DOHH2 (cell line): ENCODE measurements around the gene BCKDHA.

ENCODE experiments used
- H3F3A ChIP-seq: fragments of 200-600 bp; sonication (generic), shearing (Covaris generic); 2 replicates; pipeline ENCODE4 v1.6.0; 2016; ENCODE audit warnings: antibody characterized with exemption, mild to moderate bottlenecking; ENCODE audit not compliant: control insufficient read depth, insufficient read depth
- H3K27ac ChIP-seq: fragments of 200-600 bp; sonication (generic); 2 replicates; pipeline ENCODE4 v1.5.1; 2014; ENCODE audit warnings: low read depth, mild to moderate bottlenecking, low read length, moderate library complexity
- H3K27me3 ChIP-seq: fragments of 200-600 bp; sonication (generic); 2 replicates; pipeline ENCODE4 v1.6.1; 2014; ENCODE audit warnings: mild to moderate bottlenecking, low read length, mixed read lengths; ENCODE audit not compliant: control insufficient read depth
- H3K36me3 ChIP-seq: fragments of 200-600 bp; sonication (generic); 2 replicates; pipeline ENCODE4 v1.6.1; 2014; ENCODE audit warnings: mild to moderate bottlenecking, low read length, moderate library complexity, mixed read lengths; ENCODE audit not compliant: control insufficient read depth
- H3K4me1 ChIP-seq: fragments of 200-600 bp; sonication (generic); 2 replicates; pipeline ENCODE4 v1.6.1; 2014; ENCODE audit warnings: mild to moderate bottlenecking, low read length, mixed read lengths; ENCODE audit not compliant: control insufficient read depth
- H3K4me2 ChIP-seq: fragments of 200-600 bp; sonication (generic); 2 replicates; pipeline ENCODE4 v1.6.0; 2014; ENCODE audit warnings: mild to moderate bottlenecking, low read length, moderate library complexity
- H3K4me3 ChIP-seq: fragments of 200-600 bp; sonication (generic); 2 replicates; pipeline ENCODE4 v1.5.1; 2014; ENCODE audit warnings: mild to moderate bottlenecking, low read length, mixed read lengths
- H3K79me2 ChIP-seq: fragments of 200-600 bp; sonication (generic); 2 replicates; pipeline ENCODE4 v1.6.1; 2014; ENCODE audit warnings: mild to moderate bottlenecking, low read length, mixed read lengths; ENCODE audit not compliant: control insufficient read depth
- H3K9me2 ChIP-seq: fragments of 200-600 bp; sonication (generic); replicated peaks from 2 replicates; pipeline ENCODE4 v1.6.1; 2014; ENCODE audit warnings: mild to moderate bottlenecking, low read length, mixed read lengths; ENCODE audit not compliant: control insufficient read depth
- H3K9me3 ChIP-seq: fragments of 200-600 bp; sonication (generic); 2 replicates; pipeline ENCODE4 v1.6.1; 2014; ENCODE audit warnings: antibody characterized with exemption, low read length, mixed read lengths; ENCODE audit not compliant: control insufficient read depth, insufficient read depth
- H4K20me1 ChIP-seq: fragments of 200-600 bp; sonication (generic); 2 replicates; pipeline ENCODE4 v1.6.0; 2014; ENCODE audit warnings: low read depth, mild to moderate bottlenecking, antibody characterized with exemption, low read length, moderate library complexity; ENCODE audit not compliant: control insufficient read depth, insufficient read depth
- EZH2phosphoT487 ChIP-seq: fragments of 200-600 bp; sonication (generic); IDR thresholded peaks from 2 replicates; pipeline ENCODE4 v1.6.1; 2017; ENCODE audit warnings: borderline replicate concordance, mild to moderate bottlenecking, antibody characterized with exemption, low read length, moderate library complexity, mixed read lengths
- TF ChIP-seq, protein P1 (sequence below): fragments of 200-600 bp; sonication (generic); IDR thresholded peaks from one replicate; pipeline ENCODE4 v1.5.1; 2014; ENCODE audit warnings: antibody characterized with exemption, mild to moderate bottlenecking, low read depth, low read length; ENCODE audit not compliant: poor library complexity, severe bottlenecking

The BCKDHA gene

DNA sequence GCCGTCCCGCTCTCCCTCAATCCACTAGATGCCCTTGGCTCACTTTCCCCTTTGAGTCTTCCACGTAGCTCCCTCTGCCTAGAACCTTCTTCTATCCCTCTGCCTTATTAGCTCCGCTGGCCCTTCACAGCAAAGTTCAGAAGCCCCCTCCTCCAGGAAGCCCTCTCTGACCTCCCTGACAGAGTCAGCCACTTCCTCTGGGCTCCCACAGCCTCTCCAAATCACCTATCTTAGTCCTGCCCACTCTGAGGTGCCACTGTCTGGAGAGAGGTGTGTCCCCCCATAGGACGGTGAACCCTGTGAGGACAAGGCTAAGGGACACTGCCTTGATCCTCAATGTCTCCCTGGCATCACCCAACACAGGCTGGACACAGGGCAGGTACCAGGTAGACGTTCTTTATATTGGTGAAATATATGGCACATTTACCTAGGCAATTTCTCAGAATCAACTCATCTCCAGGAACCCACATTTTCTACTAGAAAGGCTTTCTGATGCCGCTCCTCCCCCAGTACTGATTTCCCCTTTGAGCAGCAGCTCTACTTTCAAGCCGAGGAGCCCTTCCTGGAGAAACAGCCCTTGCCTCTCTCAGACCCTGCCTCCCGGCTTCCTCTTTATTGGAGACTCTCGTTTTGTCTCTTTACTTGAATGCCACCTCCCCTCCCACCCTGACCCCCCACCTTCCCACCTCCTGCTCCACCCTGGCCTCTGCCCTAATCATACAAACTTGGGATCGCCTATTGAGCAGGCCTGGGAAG, 40.5 kb upstream of the BCKDHA start:
- TF ChIP-seq EZH2phosphoT487: no peak
- TF ChIP-seq, protein P1, sequence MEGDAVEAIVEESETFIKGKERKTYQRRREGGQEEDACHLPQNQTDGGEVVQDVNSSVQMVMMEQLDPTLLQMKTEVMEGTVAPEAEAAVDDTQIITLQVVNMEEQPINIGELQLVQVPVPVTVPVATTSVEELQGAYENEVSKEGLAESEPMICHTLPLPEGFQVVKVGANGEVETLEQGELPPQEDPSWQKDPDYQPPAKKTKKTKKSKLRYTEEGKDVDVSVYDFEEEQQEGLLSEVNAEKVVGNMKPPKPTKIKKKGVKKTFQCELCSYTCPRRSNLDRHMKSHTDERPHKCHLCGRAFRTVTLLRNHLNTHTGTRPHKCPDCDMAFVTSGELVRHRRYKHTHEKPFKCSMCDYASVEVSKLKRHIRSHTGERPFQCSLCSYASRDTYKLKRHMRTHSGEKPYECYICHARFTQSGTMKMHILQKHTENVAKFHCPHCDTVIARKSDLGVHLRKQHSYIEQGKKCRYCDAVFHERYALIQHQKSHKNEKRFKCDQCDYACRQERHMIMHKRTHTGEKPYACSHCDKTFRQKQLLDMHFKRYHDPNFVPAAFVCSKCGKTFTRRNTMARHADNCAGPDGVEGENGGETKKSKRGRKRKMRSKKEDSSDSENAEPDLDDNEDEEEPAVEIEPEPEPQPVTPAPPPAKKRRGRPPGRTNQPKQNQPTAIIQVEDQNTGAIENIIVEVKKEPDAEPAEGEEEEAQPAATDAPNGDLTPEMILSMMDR: no peak
- no peak overlapping the region for H3K27ac ChIP-seq

GRCh38 chr19:41357746-41358145, 39.9 kb upstream of the BCKDHA start:
- Histone ChIP-seq H3K79me2 (peaks cover 13% of the 10 kb centered on the region), H3K27ac (no peak overlapping the region), H3K9me3 (no peaks in the 10 kb centered on the region), H3K27me3 (no peaks in the 10 kb centered on the region), H3K4me3 (no peak overlapping the region), H4K20me1 (no peaks in the 10 kb centered on the region), H3K36me3 (peaks cover 4% of the 10 kb centered on the region), H3K4me2 (no peak overlapping the region), H3K9me2 (no peaks in the 10 kb centered on the region), H3K4me1 (peaks cover 6% of the 10 kb centered on the region), H3F3A (0 out of 2 replicates have a peak, but pooled peaks cover 2% of the 10 kb centered on the region)
- TF ChIP-seq, protein P1: no peak
- TF ChIP-seq EZH2phosphoT487: no peak

More for the DNA sequence above, 40.5 kb upstream of the BCKDHA start:
- Histone ChIP-seq H3K9me3 (no peaks in the 10 kb centered on the region), H3K4me2 (no peak overlapping the region), H3K27me3 (no peaks in the 10 kb centered on the region), H3F3A (no peaks in the 10 kb centered on the region), H3K9me2 (no peaks in the 10 kb centered on the region), H4K20me1 (no peaks in the 10 kb centered on the region), H3K36me3 (peaks cover 9% of the 10 kb centered on the region), H3K79me2 (peaks cover 18% of the 10 kb centered on the region), H3K4me3 (no peak overlapping the region), H3K4me1 (peaks cover 5% of the 10 kb centered on the region)

GRCh38 chr19:41359741-41360140, 37.9 kb upstream of the BCKDHA start:
- H3K9me2 ChIP-seq: no peaks in the 10 kb centered on the region
- H3K4me1 ChIP-seq: peaks cover 11% of the 10 kb centered on the region
- no peaks in the 10 kb centered on the region for H3K9me3 ChIP-seq
- H3K27ac ChIP-seq: no peak overlapping the region
- no peaks in the 10 kb centered on the region for H3K27me3 ChIP-seq
- H3K36me3 ChIP-seq: no peaks in the 10 kb centered on the region; the same call in 1 of the 2 replicates
- no peak overlapping the region for H3K4me2 ChIP-seq
- H4K20me1 ChIP-seq: no peaks in the 10 kb centered on the region
- H3F3A ChIP-seq: 0 out of 2 replicates have a peak, but pooled peaks cover 2% of the 10 kb centered on the region
- TF ChIP-seq EZH2phosphoT487: no peak
- TF ChIP-seq, protein P1: no peak
- H3K4me3 ChIP-seq: no peak overlapping the region
- peaks cover 9% of the 10 kb centered on the region for H3K79me2 ChIP-seq
